IMR-90 (cell line): Measurements from ENCODE around the gene HCRTR1. TPM values are rescaled to one million over a fixed set of nuclear protein-coding genes. Genes with fewer than 3 reads are reported as not detected.

Experiments used
- ATAC-seq: fragments of 200-7000 bp; cut with Tn5 transposase; 2 replicates; pipeline ENCODE4 v1.9.1; 2020; ENCODE audit warnings: low read depth, mild to moderate bottlenecking, moderate library complexity
- BruUV-seq: library from RNA; stranded (reverse); fragments of 400-500 nt; replicated peaks from 2 replicates; lab custom pipeline; 2021; lab: Mats Ljungman, UMichigan
- CTCF ChIA-PET: fragments of 300-600 bp; formaldehyde crosslinking; extraction: SDS; loops from one replicate; lab custom pipeline; 2021; ENCODE audit warnings: antibody characterized with exemption; lab: Yijun Ruan, JAX
- POLR2A ChIA-PET: fragments of 300-600 bp; sonication (Branson Sonifier 250); formaldehyde crosslinking; loops from one replicate; lab custom pipeline; 2022; ENCODE audit warnings: antibody characterized with exemption; ENCODE audit not compliant: unreplicated experiment; lab: Charles Lee
- DNase-seq: peaks from one replicate; pipeline ENCODE4 v3.0.0; 2013
- H2AFZ ChIP-seq: replicated peaks from 2 replicates; pipeline ENCODE3; 2013; ENCODE audit warnings: low read length, mild to moderate bottlenecking; ENCODE audit not compliant: poor library complexity
- H2AK5ac ChIP-seq: 2 replicates; pipeline ENCODE4 v1.6.1; 2013; ENCODE audit warnings: low read depth, low read length, inconsistent platforms
- H2AK9ac ChIP-seq: replicated peaks from 2 replicates; pipeline ENCODE3; 2013; ENCODE audit warnings: mild to moderate bottlenecking, low read depth, low read length, moderate library complexity; ENCODE audit not compliant: poor library complexity
- H2BK120ac ChIP-seq: 2 replicates; pipeline ENCODE4 v1.6.1; 2013; ENCODE audit warnings: low read depth, low read length, inconsistent platforms
- H2BK15ac ChIP-seq: 3 replicates; pipeline ENCODE4 v1.6.1; 2013; ENCODE audit warnings: low read depth, low read length, inconsistent platforms
- H2BK20ac ChIP-seq: 2 replicates; pipeline ENCODE4 v1.6.1; 2013; ENCODE audit warnings: low read depth, mild to moderate bottlenecking, inconsistent platforms, low read length, moderate library complexity
- H2BK5ac ChIP-seq: 2 replicates; pipeline ENCODE4 v1.6.1; 2013; ENCODE audit warnings: mild to moderate bottlenecking, low read depth, low read length, inconsistent platforms; ENCODE audit not compliant: poor library complexity, severe bottlenecking
- H3K14ac ChIP-seq: replicated peaks from 2 replicates; pipeline ENCODE4 v1.6.1; 2013; ENCODE audit warnings: low read depth, low read length, inconsistent platforms
- H3K18ac ChIP-seq: 2 replicates; pipeline ENCODE4 v1.6.1; 2013; ENCODE audit warnings: low read depth, low read length, control low read depth
- H3K23ac ChIP-seq: 2 replicates; pipeline ENCODE4 v1.6.1; 2013; ENCODE audit warnings: low read depth, low read length, inconsistent platforms
- H3K27ac ChIP-seq: 2 replicates; pipeline ENCODE4 v1.5.1; 2013; ENCODE audit warnings: mild to moderate bottlenecking, control low read depth, low read length; ENCODE audit not compliant: insufficient read depth
- H3K27me3 ChIP-seq: 2 replicates; pipeline ENCODE4 v1.6.1; 2013; ENCODE audit warnings: low read length; ENCODE audit not compliant: control insufficient read depth, insufficient read depth
- H3K36me3 ChIP-seq: 2 replicates; pipeline ENCODE4 v1.6.1; 2013; ENCODE audit warnings: low read length, mixed read lengths; ENCODE audit not compliant: control insufficient read depth, insufficient read depth
- H3K4ac ChIP-seq: 2 replicates; pipeline ENCODE4 v1.6.1; 2013; ENCODE audit warnings: low read depth, low read length, inconsistent platforms
- H3K4me1 ChIP-seq: 2 replicates; pipeline ENCODE4 v1.6.1; 2013; ENCODE audit warnings: low read length, mixed read lengths; ENCODE audit not compliant: control insufficient read depth, insufficient read depth
- H3K4me2 ChIP-seq: 2 replicates; pipeline ENCODE4 v1.6.1; 2013; ENCODE audit warnings: low read depth, mild to moderate bottlenecking, control low read depth, low read length, moderate library complexity
- H3K4me3 ChIP-seq: 2 replicates; pipeline ENCODE4 v1.5.1; 2013; ENCODE audit warnings: low read depth, mild to moderate bottlenecking, control low read depth, low read length, moderate library complexity; ENCODE audit not compliant: insufficient read depth
- H3K56ac ChIP-seq: 2 replicates; pipeline ENCODE4 v1.6.1; 2013; ENCODE audit warnings: low read length, inconsistent platforms; ENCODE audit not compliant: insufficient read depth; ENCODE audit errors: extremely low read depth
- H3K79me1 ChIP-seq, 2 experiments: 2 replicates each; pipeline ENCODE4 v1.6.1; 2013; ENCODE audit warnings: low read length in 2 of 2, inconsistent platforms in 1 of 2, low read depth in 1 of 2
- H3K9ac ChIP-seq: 2 replicates; pipeline ENCODE4 v1.6.1; 2013; ENCODE audit warnings: low read depth, low read length, control low read depth
- H3K9me1 ChIP-seq: 2 replicates; pipeline ENCODE4 v1.6.1; 2013; ENCODE audit warnings: low read length, inconsistent platforms; ENCODE audit not compliant: insufficient read depth
- H3K9me3 ChIP-seq: 2 replicates; pipeline ENCODE4 v1.6.1; 2013; ENCODE audit warnings: low read length; ENCODE audit not compliant: control insufficient read depth, insufficient read depth
- H4K20me1 ChIP-seq: 2 replicates; pipeline ENCODE4 v1.6.1; 2013; ENCODE audit warnings: low read length, inconsistent platforms; ENCODE audit not compliant: insufficient read depth
- H4K5ac ChIP-seq: 2 replicates; pipeline ENCODE4 v1.6.1; 2013; ENCODE audit warnings: mild to moderate bottlenecking, low read depth, low read length, control low read depth
- H4K8ac ChIP-seq, 2 experiments: 2 replicates each; pipeline ENCODE4 v1.6.1; 2013; ENCODE audit warnings: low read depth in 2 of 2, low read length in 2 of 2, control low read depth in 1 of 2, inconsistent platforms in 1 of 2
- H4K91ac ChIP-seq: 2 replicates; pipeline ENCODE4 v1.6.1; 2013; ENCODE audit warnings: low read depth, low read length, inconsistent platforms; ENCODE audit not compliant: insufficient read depth
- MAZ ChIP-seq: IDR thresholded peaks from 2 replicates; pipeline ENCODE4 v1.6.1; 2012; ENCODE audit warnings: low read depth, mild to moderate bottlenecking, low read length, improper control_type of control experiment, moderate library complexity, borderline replicate concordance
- NFE2L2 ChIP-seq: fragments of 150-350 bp; IDR thresholded peaks from 2 replicates; pipeline ENCODE4 v1.6.1; 2016; ENCODE audit warnings: low read depth, mild to moderate bottlenecking, low read length
- RCOR1 ChIP-seq: IDR thresholded peaks from 2 replicates; pipeline ENCODE4 v1.6.1; 2012; ENCODE audit warnings: mild to moderate bottlenecking, low read length, improper control_type of control experiment; ENCODE audit not compliant: insufficient replicate concordance
- WGBS, 2 experiments: methylation state at CpG; one replicate each; pipeline versions ENCODE4 v1.1.5 to v1.1.7; 2013; ENCODE audit warnings: missing lambda C conversion rate in 2 of 2; ENCODE audit not compliant: insufficient read length in 1 of 2; ENCODE audit errors: extremely low coverage in 2 of 2; 5-methylcytosine and 5-hydroxymethylcytosine counted together
- dilution Hi-C: fragments of 300-500 bp; cut with HindIII; formaldehyde crosslinking; loops from one replicate; pipeline ENCODE4 v1.14.3; 2018; ENCODE audit warnings: low sequenced_read_pairs; ENCODE audit not compliant: unreplicated experiment
- in situ Hi-C: fragments of 300-500 bp; cut with MboI; formaldehyde crosslinking; loops from 3 replicates; pipeline ENCODE4 v1.14.3; 2019; ENCODE audit warnings: low sequenced_read_pairs, inconsistent platforms, mixed read lengths
- intact Hi-C: fragments of 100-400 bp; cut with micrococcal nuclease; formaldehyde crosslinking; loops from 2 replicates; pipeline ENCODE4 v1.10.0; 2022
- polyA plus RNA-seq, 3 experiments: library from polyadenylated mRNA; depleted of rRNA; stranded (reverse); fragments of >200 nt; gene quantifications; 2 replicates each; pipeline ENCODE4 v1.2.3, GENCODE V29; 2012; ENCODE audit warnings: low replicate concordance in 1 of 3
- total RNA-seq: library from RNA; depleted of rRNA; stranded (reverse); fragments of >200 nt; gene quantifications from 2 replicates; pipeline ENCODE4 v1.2.3, GENCODE V29; 2012
- TF ChIP-seq, protein P1 (sequence below): fragments of 150-350 bp; IDR thresholded peaks from 2 replicates; pipeline ENCODE4 v1.6.1; 2017; ENCODE audit warnings: mild to moderate bottlenecking, antibody characterized with exemption, low read length, low read depth

Gene HCRTR1
- total and polyA plus RNA-seq, 2 of the 4 experiments (the other 2 are of a cell fraction) = not detected

DNA sequence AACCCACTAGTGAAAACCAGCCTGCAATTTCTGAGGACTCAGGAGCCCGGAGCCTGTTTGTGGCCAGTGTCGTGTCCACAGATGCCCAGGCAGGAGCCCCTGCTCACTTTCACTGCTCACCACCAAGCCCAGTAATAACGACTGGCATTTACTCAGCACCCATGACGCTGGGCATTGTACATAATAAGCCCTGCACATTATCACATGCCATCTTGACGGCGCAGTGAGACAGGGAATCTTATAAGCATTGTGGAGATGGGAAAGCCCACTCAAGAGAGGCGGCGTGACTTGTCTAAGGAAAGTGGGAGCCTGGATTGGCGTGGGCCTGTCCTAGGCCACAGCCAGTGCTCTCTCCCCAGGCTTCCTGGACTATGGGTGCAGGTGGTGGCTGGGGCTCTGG is 55.9 kb downstream of the HCRTR1 start:
- peaks cover 9% of the 10 kb centered on the region; the same call in 1 of the 2 replicates for H3K4me1 ChIP-seq
- no peak overlapping the region for H4K5ac ChIP-seq
- in situ Hi-C loops = no loop called here
- H2AK9ac ChIP-seq = no peak overlapping the region
- no peak overlapping the region for H3K4me3 ChIP-seq
- TF ChIP-seq, protein P1, sequence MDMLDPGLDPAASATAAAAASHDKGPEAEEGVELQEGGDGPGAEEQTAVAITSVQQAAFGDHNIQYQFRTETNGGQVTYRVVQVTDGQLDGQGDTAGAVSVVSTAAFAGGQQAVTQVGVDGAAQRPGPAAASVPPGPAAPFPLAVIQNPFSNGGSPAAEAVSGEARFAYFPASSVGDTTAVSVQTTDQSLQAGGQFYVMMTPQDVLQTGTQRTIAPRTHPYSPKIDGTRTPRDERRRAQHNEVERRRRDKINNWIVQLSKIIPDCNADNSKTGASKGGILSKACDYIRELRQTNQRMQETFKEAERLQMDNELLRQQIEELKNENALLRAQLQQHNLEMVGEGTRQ = no peak
- no peak for TF ChIP-seq NFE2L2
- no peak for TF ChIP-seq RCOR1
- no peak for TF ChIP-seq MAZ
- BruUV-seq = no TSS peak
- intact Hi-C loops = no loop called here
- dilution Hi-C loops = no loop called here
- no peak overlapping the region for H3K4ac ChIP-seq
- WGBS, 2 experiments = 95% methylated on average over 4 of the region's 9 CpGs; no CpG with 5 or more reads in 1 of the 2 experiments
- DNase-seq (no peak), ATAC-seq (no peak)
- H4K8ac ChIP-seq = no peak overlapping the region
- no peaks in the 10 kb centered on the region; a peak in 1 of 4 replicates for H3K79me1 ChIP-seq
- no peak overlapping the region for H2AFZ ChIP-seq
- no peak overlapping the region for H3K27ac ChIP-seq
- H2BK15ac ChIP-seq = no peak overlapping the region
- no peak overlapping the region for H2BK5ac ChIP-seq
- H3K23ac ChIP-seq = no peak overlapping the region
- peaks cover 7% of the 10 kb centered on the region; the same call in 1 of the 2 replicates for H3K9me1 ChIP-seq
- ChIA-PET CTCF (no interaction called here), POLR2A (no interaction called here)
- no peak overlapping the region for H3K14ac ChIP-seq
- no peak overlapping the region for H2BK20ac ChIP-seq
- no peak overlapping the region for H3K56ac ChIP-seq
- no peak overlapping the region for H3K18ac ChIP-seq
- no peaks in the 10 kb centered on the region for H3K9me3 ChIP-seq
- H3K27me3 ChIP-seq = no peaks in the 10 kb centered on the region
- no peak overlapping the region for H2AK5ac ChIP-seq
- H3K4me2 ChIP-seq = no peak overlapping the region
- no peaks in the 10 kb centered on the region for H4K20me1 ChIP-seq
- no peak overlapping the region for H4K91ac ChIP-seq
- no peak overlapping the region for H3K9ac ChIP-seq
- H3K36me3 ChIP-seq = peaks cover 68% of the 10 kb centered on the region
- H2BK120ac ChIP-seq = no peak overlapping the region
